NB4 (cell line): ENCODE results near the gene SLC4A1.

Experiments
- DNase-seq: peaks from one replicate; pipeline ENCODE4 v3.0.0; 2010; ENCODE audit warnings: low read depth
- H3K4me3 ChIP-seq: one replicate; pipeline ENCODE4 v1.5.1; 2011; ENCODE audit warnings: mild to moderate bottlenecking, low read depth, low read length, moderate library complexity
- MAX ChIP-seq: IDR thresholded peaks from 2 replicates; pipeline ENCODE4 v1.6.1; 2011; ENCODE audit warnings: low read depth, low read length
- MYC ChIP-seq: IDR thresholded peaks from 2 replicates; pipeline ENCODE4 v1.6.1; 2011; ENCODE audit warnings: low read depth, low read length
- POLR2A ChIP-seq: IDR thresholded peaks from 2 replicates; pipeline ENCODE4 v1.6.1; 2011; ENCODE audit warnings: mild to moderate bottlenecking; ENCODE audit not compliant: insufficient read length; ENCODE audit errors: extremely low read depth
- TF ChIP-seq, protein P1 (sequence below): IDR thresholded peaks from one replicate; pipeline ENCODE4 v1.5.1; 2012; ENCODE audit warnings: low read depth, low read length

Gene SLC4A1

GRCh38 chr17:44235583-44235936 lies 32.4 kb downstream of the SLC4A1 start:
- H3K4me3 ChIP-seq: no peak overlapping the region

GRCh38 chr17:44233582-44233981 lies 34.4 kb downstream of the SLC4A1 start:
- H3K4me3 ChIP-seq: no peak overlapping the region
- TF ChIP-seq MYC (no peak), MAX (no peak), POLR2A (no peak)

More at GRCh38 chr17:44235583-44235936, 32.4 kb downstream of the SLC4A1 start:
- DNase-seq: no peak
- no peak for TF ChIP-seq MYC
- TF ChIP-seq POLR2A: no peak
- TF ChIP-seq, protein P1, sequence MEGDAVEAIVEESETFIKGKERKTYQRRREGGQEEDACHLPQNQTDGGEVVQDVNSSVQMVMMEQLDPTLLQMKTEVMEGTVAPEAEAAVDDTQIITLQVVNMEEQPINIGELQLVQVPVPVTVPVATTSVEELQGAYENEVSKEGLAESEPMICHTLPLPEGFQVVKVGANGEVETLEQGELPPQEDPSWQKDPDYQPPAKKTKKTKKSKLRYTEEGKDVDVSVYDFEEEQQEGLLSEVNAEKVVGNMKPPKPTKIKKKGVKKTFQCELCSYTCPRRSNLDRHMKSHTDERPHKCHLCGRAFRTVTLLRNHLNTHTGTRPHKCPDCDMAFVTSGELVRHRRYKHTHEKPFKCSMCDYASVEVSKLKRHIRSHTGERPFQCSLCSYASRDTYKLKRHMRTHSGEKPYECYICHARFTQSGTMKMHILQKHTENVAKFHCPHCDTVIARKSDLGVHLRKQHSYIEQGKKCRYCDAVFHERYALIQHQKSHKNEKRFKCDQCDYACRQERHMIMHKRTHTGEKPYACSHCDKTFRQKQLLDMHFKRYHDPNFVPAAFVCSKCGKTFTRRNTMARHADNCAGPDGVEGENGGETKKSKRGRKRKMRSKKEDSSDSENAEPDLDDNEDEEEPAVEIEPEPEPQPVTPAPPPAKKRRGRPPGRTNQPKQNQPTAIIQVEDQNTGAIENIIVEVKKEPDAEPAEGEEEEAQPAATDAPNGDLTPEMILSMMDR: no peak
- TF ChIP-seq MAX: no peak

GRCh38 chr17:44232061-44232460 lies 35.9 kb downstream of the SLC4A1 start:
- no peak overlapping the region for H3K4me3 ChIP-seq
- DNase-seq: no peak
- TF ChIP-seq POLR2A (no peak), MYC (no peak), MAX (no peak)
- TF ChIP-seq, protein P1: no peak

More at GRCh38 chr17:44233582-44233981, 34.4 kb downstream of the SLC4A1 start:
- DNase-seq: no peak

DNA sequence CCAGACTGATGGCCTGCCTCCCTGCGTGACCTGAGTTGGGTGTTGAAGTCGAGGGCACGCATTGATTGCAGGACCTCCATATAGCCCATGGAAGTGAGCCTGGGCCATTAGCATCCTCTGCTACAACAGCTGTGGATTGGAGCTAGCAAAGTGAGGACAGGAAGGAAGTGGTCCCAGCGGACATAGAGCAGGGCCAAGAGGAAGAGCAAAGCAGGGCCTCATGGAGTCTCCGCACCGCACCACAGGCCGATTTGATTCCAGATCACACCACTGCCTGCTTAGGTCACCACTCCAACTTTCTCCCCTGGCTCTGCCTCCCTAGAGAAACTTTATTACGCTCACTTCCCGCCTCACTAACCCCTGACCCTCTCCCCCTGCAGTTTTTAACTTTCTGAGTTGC lies 37.8 kb downstream of the SLC4A1 start:
- no peak overlapping the region for H3K4me3 ChIP-seq
- TF ChIP-seq MYC: no peak
- TF ChIP-seq, protein P1: no peak
- TF ChIP-seq POLR2A: no peak
- no peak for TF ChIP-seq MAX
- DNase-seq: no peak

DNA sequence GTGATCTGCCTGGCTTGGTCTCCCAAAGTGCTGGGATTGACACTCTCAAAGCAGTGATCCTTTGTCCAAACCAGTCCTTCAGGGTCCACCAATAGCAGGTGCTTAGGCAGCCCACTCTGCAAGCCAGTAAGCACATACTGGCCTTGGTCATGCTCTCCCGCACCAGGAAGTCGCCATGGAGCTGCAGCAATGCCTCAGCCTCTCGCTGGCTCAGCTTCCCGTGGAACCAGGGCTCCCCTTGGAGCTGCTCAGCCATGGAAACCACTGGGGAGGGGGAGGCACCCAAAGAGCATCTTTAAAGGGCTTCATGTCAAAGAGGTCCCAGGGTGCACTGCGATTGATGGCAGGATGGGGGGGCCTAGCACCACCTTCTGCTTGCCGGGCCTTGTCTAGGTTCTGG lies 38.8 kb downstream of the SLC4A1 start:
- DNase-seq: no peak
- no peak overlapping the region for H3K4me3 ChIP-seq
- TF ChIP-seq MAX: no peak
- TF ChIP-seq POLR2A: no peak
- TF ChIP-seq, protein P1: no peak
- TF ChIP-seq MYC: no peak

- DNase-seq: no peak
- TF ChIP-seq MAX: no peak
- no peak for TF ChIP-seq MYC
- TF ChIP-seq, protein P1: no peak
- TF ChIP-seq POLR2A: no peak
- no peak overlapping the region for H3K4me3 ChIP-seq
These were observed 44.3 kb downstream of the SLC4A1 start for GRCh38 chr17:44223541-44224071.
